HTERT RPE-1 (cell line): Measurements from ENCODE around the gene SGTA.

ENCODE experiments used
- in situ Hi-C: fragments of 300-500 bp; cut with MboI; formaldehyde crosslinking; loops from 4 replicates; pipeline ENCODE4 v1.14.3; 2020; ENCODE audit warnings: low sequenced_read_pairs

SGTA gene

DNA sequence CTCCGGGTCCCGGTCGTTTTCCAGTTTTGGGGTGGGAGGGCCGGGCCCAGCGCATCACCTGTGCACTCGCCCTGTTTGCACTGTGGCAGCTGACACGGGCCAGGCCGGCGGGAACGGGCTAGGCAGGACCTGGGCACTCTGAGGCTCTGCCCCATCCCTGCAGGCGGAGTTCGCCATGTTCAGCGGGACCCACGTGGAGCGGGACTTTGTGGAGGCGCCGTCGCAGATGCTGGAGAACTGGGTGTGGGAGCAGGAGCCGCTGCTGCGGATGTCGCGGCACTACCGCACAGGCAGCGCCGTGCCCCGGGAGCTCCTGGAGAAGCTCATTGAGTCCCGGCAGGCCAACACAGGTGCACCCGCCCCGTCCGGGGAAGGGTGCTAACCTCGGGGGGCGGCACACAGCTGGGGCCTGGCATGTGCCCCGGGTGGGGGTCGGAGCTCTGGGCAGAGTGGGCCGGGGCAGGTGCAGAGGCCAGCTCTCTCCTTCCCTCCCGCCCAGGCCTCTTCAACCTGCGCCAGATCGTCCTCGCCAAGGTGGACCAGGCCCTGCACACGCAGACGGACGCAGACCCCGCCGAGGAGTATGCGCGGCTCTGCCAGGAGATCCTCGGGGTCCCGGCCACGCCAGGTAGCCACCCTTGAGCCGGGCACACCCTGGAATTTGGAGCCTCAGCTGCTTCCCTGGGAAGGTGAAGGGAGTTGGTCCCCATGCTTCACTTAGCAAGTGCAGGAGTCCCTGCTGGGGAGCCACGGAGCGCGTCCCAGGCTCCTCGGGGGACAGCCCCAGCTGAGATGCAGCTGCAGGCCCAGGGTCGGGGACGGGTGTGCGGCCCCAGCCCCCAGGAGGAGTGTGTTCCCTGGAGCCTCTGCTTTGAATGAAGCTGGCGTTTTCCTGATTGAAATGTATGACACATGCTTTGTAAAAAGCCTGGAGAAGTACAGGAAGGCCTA, 27.3 kb upstream of the SGTA start:
- in situ Hi-C loops, result no loop called here

DNA sequence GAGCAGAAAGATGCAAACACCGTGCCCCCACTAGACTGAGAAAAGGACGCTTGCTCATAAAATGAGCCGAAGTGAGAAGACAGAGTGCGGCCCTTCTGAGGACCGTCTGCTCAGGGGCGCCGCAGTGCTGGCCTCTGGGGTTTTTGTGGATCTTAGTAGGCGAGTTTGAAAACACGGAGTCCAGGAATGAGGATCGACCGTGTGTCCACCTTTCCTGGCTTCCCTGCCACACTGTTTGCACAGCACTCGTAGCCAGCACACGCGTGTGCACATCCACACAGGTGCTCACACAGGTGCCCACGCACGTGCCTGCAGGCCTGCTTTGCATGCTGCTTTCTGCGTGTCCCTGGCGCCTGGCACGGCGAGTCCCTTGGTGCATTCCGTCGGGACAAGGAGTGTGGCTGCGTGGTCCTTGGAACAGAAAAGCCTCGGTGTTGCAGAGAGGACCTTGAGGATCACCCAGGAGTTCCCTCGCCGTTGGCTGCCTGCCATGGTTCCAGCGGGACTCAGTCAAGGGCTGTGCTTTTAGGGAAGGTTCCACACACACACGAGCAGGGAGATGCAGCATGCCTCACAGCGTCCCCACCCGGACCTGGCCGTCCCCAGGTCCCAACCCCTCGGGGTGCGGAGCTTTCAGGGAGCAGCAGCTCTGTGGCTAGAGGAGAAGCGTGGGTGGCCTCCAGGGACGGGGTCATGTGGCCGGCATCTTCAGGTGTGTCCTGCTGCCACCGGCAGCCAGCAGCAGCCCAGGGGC, 26.5 kb upstream of the SGTA start:
- in situ Hi-C loops, result no loop called here

DNA sequence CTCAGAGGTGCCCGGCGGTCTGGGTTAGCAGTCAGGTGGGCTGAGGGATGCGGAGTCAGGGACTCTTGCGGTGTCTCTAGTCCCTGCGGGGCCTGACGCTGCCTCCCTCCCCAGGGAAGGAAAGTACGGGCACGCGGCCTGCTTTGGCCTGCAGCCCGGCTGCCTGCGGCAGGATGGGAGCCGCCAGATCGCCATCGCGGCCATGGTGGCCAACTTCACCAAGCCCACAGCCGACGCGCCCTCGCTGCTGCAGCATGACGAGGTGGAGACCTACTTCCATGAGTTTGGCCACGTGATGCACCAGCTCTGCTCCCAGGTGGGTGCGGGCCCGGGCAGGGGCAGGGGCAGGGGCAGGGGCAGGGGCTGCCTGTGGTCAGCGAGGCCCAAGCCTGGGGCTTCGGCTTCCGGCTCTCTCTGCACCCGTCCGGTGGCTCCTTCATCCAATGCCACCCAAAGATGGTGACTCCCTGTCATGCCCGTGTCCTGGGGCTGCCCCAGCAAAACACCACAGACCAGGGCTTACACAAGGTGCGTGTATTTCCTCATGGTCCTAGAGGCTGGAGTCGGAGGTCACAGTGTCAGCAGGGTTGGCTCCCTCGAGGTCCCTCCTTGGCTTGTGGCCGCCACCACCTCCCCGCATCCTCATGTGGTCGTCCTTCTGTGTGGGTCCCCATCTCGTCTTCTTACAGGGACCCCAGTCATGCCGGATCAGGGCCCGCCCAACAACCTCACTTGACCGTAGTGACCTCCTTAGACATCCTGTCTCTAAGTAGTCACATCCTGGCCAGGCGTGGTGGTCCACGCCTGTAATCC, 25.3 kb upstream of the SGTA start:
- in situ Hi-C loops, result no loop called here

DNA sequence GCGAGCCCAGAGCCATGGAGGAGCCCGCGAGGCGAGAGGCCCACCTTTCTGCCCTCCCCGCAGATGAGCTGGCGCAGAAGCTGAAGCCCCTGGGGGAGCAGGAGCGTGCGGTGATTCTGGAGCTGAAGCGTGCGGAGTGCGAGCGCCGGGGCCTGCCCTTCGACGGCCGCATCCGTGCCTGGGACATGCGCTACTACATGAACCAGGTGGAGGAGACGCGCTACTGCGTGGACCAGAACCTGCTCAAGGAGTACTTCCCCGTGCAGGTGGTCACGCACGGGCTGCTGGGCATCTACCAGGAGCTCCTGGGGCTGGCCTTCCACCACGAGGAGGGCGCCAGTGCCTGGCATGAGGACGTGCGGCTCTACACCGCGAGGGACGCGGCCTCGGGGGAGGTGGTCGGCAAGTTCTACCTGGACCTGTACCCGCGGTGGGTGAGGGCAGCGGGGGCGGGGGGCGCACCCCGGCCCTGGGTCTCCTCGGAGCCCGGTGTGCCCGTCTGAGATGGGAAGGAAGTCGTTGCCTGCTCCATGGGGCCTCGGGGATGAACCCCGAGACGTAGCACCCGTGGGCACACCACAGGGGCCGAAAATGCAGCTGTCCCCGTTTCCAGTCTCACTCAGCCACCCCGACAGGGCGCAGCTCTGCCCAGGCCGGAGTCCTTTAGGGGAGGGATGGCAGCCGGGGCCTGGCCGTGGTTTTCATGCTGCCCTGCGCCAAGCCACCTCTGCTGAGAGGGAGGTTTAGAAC, 24.5 kb upstream of the SGTA start:
- in situ Hi-C loops, result no loop called here

GRCh38 chr19:2806736-2807378, 23.8 kb upstream of the SGTA start:
- in situ Hi-C loops, result no loop called here

- in situ Hi-C loops, result no loop called here
Observed at GRCh38 chr19:2805991-2806649, 23.0 kb upstream of the SGTA start.

- in situ Hi-C loops, result no loop called here
Observed at GRCh38 chr19:2805261-2805900, 22.3 kb upstream of the SGTA start.

GRCh38 chr19:2804156-2805004, 21.3 kb upstream of the SGTA start:
- in situ Hi-C loops, result no loop called here

- in situ Hi-C loops, result no loop called here
Observed at GRCh38 chr19:2803486-2804155, 20.5 kb upstream of the SGTA start.

DNA sequence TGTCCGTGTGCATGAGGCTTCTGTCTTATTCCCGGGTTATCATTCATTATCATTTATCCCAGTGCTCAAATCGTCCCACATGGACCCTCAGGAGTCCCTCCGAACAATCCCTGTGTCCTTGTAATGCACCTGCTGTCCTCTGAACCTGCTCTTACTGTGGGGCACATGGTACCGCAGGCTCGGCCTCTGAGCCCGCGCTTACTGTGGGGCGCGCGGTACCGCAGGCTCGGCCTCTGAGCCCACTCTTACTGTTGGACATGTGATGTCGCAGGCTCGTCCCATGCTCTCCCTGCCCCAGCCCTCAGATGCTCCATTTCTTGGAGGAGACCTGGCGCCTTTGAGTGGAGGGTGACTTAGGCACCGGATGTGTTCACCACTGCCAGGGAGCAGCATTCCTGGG, 19.8 kb upstream of the SGTA start:
- in situ Hi-C loops, result no loop called here

GRCh38 chr19:2800506-2800905, 17.4 kb upstream of the SGTA start:
- in situ Hi-C loops, result no loop called here

GRCh38 chr19:2799273-2800020, 16.4 kb upstream of the SGTA start:
- in situ Hi-C loops, result no loop called here

- in situ Hi-C loops, result no loop called here
Observed at GRCh38 chr19:2798733-2799132, 15.7 kb upstream of the SGTA start.

GRCh38 chr19:2798158-2798685, 15.1 kb upstream of the SGTA start:
- in situ Hi-C loops, result no loop called here

DNA sequence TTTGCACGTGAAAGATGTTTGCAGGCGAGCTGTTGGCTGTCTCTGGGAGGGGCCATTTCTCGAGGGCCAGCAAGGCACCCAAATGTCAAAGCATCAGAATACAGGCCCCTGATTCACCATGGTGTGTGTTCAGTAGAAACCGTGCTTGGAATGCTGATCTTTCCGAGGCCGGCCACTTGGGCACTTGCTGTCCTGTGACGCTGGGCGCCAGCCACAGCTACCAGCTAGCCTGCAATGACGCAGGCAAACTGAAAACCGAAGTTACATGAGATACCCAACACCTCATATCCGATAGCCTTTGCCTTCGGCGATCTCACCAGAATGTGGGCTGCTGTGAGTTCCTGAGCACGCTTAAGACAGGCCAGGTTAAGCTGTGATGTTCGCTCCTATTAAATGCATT, 14.2 kb upstream of the SGTA start:
- in situ Hi-C loops, result no loop called here

DNA sequence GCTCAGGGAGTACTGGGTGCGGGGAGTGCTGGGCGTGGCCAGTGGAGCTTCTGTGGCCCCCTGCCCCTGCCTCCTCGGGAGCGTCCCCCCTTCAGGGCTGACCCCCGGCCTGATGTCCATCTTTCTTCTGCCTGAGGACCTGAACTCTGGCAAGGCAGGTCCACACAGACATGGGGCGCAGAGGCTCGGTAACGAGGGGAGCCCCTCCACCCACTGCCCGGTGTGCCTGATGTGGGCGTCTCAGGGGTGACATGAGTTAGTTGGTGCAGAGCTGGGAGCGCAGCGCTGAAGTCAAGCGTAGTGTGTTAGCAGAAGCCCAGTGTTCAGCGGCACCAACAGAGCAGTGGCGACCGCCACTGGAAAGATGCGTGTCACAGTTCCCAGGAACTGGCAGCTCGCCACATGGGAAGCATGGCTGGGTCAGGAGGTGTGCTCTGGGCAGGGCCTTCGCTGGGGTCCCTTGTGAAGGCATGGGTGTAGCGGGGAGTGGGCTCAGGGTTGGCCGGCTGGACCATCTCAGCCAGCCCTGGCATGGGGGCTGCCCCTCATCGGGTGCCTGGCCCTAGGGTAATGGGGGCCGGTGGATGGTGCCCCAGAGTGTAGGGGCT, 13.7 kb upstream of the SGTA start:
- in situ Hi-C loops, result no loop called here
